RPMI8226 (cell line): ENCODE data around the gene LAMTOR4.
"Not testable (repeated sequence)": the region's sequence is repeated elsewhere in the genome, so short reads cannot be mapped to it uniquely, and the experiment has no call there.

Experiments used
- DNase-seq: peaks from one replicate; pipeline ENCODE4 v3.0.0-alpha.2; 2015

The LAMTOR4 gene

GRCh38 chr7:100173806-100174495 lies 25.2 kb downstream of the LAMTOR4 start:
- DNase-seq, result peak; percentile 43

DNA sequence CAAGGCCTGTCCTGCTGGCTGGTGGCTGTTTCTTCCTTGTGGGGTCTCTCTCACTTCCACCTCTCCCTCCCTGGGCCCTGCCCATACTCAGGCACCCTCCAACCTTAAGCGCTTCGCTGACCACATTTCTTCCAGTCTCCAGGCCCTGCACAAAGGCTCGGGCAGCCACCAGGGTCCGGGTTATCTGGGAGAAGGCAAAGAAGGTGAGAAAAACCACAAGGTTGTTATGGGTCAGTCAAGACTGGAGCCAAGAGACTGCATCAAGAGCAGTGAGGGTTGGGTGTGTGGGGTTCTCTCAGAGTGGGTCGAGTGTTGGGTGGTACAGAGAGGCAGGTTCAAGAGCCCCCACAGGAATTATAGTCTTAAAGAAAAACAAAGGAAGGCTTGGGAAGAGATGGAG lies 25.9 kb downstream of the LAMTOR4 start:
- DNase-seq, result no peak

DNA sequence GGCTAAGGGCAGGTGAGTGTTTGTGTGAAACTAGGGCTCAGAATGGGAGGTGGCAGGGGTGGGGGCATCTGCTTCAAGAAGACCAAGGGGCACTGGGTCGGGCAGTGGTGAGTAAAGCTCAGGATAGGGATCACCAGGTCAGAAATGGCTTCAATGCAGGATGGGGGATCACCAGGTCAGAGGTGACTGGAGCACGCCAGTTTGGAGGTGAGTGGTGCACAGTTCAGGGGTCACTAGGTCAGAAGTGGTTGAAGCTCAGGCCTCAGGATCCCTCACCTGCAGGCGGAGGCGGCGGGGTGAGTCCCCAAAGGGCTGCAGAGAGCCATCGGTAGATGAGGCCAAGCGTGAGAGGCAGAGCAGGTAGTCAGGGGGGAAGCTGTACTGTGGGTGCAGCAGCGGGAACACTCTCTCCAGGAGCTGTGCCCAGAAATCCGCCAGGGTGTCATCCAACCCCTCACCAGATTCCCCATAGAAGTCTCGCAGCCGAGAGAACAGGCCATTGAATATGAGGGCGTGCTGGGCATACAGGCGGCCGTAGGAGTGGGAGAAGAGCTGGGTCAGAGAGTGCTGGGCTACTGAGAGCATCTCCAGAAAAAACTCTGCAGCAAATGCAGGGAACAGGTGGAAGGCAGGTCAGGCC lies 26.7 kb downstream of the LAMTOR4 start:
- DNase-seq, result no peak

- DNase-seq, result no peak
Observed at GRCh38 chr7:100176096-100177044, 27.7 kb downstream of the LAMTOR4 start.

- peak; percentile 99 for DNase-seq
Observed at GRCh38 chr7:100177045-100178001, 28.6 kb downstream of the LAMTOR4 start, which contains the start of the genes GPC2 and STAG3. TSS of gene GPC2 (minus strand) at chr7:100177381. CDS start at chr7:100177199, 182 bp downstream. TSS of gene STAG3 (plus strand) at chr7:100177918. CDS start at chr7:100180557, 2,639 bp downstream.

DNA sequence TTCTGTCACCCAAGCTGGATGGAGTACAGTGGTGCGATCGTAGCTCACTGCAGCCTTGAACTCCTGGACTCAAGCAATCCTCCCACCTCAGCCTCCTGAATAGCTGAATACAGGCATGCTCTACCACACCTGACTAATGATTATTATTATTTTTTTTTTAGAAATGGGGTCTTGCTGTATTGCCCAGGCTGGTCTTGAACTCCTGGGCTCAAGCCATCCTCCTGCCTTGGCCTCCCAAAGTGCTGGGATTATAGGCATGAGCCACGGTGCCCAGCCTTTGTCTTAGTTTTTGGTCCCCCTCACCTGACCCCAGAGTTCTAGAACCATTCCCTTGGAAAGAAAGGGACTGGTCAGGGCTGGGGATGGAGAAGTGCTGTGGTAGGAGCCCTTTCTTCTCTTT lies 31.4 kb downstream of the LAMTOR4 start:
- DNase-seq, result not testable (repeated sequence)

DNA sequence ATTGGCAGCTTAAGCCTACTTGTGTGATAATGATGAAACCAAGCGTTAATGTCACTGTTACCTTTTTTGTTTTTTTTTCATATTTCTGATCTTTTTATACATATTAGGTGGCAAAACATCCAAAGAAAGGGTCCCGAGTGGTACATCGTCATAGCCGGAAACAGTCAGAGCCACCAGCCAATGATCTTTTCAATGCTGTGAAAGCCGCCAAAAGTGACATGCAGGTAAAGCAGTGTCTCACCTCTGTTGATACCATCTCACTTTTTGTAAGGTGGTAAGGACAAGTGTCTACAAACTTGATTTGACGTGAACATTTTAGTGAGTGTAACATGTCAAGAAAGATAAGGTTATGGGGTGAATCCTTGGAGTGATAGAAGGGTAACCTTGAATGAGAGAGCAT lies 33.9 kb downstream of the LAMTOR4 start:
- DNase-seq, result not testable (repeated sequence)

DNA sequence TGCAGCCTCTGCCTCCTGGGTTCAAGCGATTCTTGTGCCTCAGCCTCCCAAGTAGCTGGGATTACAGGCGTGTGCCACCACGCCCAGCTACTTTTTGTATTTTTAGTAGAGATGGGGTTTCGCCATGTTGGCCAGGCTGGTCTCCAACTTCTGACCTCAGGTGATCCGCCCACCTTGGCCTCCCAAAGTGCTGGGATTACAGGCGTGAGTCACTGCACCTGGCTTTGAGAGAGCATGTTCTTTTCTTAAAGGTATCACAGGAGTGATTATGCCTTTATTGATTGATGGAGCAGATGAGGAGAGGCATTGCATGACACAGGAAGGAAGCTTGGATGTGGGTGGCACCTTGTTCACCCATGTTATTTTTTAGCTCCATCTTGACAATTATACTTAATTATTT lies 34.4 kb downstream of the LAMTOR4 start:
- not testable (repeated sequence) for DNase-seq

DNA sequence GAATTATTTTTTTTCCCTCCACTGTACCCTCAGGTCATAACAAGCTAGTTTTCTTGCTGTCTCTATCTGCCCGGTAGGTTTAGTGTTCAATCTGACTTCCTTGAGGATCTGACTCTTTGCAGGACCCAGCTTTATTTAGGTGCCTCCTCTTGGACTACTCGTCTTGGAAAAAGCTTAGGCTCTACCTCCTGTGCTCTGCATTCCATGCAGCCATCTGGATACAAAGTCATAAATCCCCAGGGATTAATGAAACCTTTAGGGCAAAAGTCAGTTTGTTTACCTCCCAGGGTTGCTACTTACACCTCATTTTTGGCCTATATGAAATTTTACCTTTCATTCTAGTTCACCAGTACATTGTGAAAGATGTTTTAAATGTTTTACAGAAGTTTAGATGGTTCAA lies 37.0 kb downstream of the LAMTOR4 start:
- DNase-seq, result no peak

- no peak for DNase-seq
Observed at GRCh38 chr7:100189061-100189460, 40.3 kb downstream of the LAMTOR4 start.

GRCh38 chr7:100190048-100190711 lies 41.5 kb downstream of the LAMTOR4 start:
- DNase-seq, result peak; percentile 60

GRCh38 chr7:100191775-100192174 lies 43.1 kb downstream of the LAMTOR4 start:
- no peak for DNase-seq

- DNase-seq, result not testable (repeated sequence)
Observed at GRCh38 chr7:100192281-100192862, 43.7 kb downstream of the LAMTOR4 start.

- DNase-seq, result no peak
Observed at GRCh38 chr7:100192969-100193368, 44.3 kb downstream of the LAMTOR4 start.

GRCh38 chr7:100195222-100195621 lies 46.5 kb downstream of the LAMTOR4 start:
- DNase-seq, result no peak

DNA sequence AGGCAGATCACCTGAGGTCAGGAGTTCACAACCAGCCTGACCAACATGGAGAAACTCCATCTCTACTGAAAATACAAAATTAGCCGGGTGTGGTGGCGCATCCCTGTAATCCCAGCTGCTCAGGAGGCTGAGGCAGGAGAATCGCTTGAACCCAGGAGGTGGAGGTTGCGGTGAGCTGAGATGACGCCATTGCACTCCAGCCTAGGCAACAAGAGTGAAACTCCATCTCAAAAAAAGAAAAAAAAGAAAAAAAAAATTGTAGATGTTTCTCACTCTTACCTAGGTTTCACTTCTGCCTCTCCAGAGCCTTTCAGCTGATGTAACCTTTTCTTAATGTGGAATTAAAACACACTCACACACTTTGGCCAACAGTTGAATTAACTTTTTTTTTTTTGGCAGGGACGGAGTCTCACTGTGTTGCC lies 47.2 kb downstream of the LAMTOR4 start:
- DNase-seq, result peak; percentile 85

DNA sequence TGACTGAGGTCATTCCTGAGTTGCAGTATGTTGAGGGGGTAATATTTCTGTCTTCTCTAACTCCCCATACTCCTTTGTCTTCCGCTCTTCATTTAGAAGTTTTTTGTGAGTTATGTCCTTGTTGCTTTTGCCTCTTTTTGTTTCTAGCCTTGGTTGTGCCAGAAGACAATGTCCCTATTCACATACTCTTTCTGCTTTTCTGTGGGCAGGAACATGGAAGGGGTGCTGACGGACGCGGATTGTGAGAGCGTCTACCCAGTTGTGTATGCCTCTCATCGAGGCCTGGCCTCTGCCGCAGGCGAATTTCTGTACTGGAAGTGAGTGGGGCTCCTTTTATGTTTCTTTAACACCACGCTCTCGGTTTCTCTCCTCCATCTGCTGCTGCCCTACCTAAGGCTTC lies 49.5 kb downstream of the LAMTOR4 start:
- DNase-seq, result no peak

DNA sequence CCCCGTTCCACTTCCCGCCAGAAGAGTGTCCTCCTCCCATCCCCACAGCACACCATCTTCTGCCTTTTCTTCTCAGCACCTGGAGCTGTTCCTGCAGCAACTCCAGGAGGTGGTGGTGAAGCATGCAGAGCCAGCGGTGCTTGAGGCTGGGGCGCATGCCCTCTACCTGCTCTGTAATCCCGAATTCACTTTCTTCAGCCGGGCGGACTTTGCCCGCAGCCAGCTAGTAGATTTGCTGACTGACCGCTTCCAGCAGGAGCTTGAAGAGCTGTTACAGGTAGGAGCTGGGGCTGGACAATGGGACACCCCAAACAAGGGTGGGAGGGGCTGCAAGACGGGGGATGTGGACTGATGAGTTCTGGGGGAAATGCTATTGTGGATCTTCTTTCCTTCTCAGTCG lies 52.0 kb downstream of the LAMTOR4 start:
- DNase-seq, result no peak
